ENCODE results near the gene SELENOO.

DNA sequence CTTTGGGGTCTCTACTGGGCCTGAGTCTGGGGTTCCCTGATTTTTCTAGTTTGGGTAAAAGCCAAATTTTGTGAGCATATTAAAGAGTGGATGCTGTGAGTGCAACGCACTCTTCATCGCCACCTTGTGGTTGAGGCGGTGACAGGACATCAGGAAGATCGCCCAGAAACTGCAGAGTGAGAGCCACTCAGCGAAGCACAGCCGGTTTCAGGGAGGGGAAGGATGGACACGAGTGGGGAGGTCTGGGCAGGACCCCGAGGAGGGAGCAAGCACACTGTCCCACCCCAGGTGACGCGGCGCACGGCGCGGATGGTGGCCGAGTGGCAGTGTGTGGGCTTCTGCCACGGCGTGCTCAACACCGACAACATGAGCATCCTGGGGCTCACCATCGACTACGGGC, 9.1 kb downstream of the SELENOO start:
- TF ChIP-seq PATZ1 (CRISPR knock-in tag; IDR thresholded peaks at IDR 0.05; ENCODE audit: borderline replicate concordance), result no peak
- no peak for TF ChIP-seq PPARA (CRISPR knock-in tag; IDR thresholded peaks at IDR 0.05; ENCODE audit: borderline replicate concordance)
